Measurements from ENCODE around the gene FOXK1. TPM values are rescaled to one million over a fixed set of nuclear protein-coding genes. Genes with fewer than 3 reads are reported as not detected.

The FOXK1 gene
- total RNA-seq, 4 donors from 2014 or later, result 28.0 to 59.9 (median 34.2) TPM

- TF ChIP-seq POLR2A (IDR thresholded peaks at IDR 0.05) (no peak), EP300 (IDR thresholded peaks at IDR 0.05; ENCODE audit: low read depth) (no peak), POLR2AphosphoS5 (IDR thresholded peaks at IDR 0.05) (no peak)
- TF ChIP-seq, protein P1, sequence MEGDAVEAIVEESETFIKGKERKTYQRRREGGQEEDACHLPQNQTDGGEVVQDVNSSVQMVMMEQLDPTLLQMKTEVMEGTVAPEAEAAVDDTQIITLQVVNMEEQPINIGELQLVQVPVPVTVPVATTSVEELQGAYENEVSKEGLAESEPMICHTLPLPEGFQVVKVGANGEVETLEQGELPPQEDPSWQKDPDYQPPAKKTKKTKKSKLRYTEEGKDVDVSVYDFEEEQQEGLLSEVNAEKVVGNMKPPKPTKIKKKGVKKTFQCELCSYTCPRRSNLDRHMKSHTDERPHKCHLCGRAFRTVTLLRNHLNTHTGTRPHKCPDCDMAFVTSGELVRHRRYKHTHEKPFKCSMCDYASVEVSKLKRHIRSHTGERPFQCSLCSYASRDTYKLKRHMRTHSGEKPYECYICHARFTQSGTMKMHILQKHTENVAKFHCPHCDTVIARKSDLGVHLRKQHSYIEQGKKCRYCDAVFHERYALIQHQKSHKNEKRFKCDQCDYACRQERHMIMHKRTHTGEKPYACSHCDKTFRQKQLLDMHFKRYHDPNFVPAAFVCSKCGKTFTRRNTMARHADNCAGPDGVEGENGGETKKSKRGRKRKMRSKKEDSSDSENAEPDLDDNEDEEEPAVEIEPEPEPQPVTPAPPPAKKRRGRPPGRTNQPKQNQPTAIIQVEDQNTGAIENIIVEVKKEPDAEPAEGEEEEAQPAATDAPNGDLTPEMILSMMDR (IDR thresholded peaks at IDR 0.05), result no peak
- H3K27me3 ChIP-seq, result no peaks in the 10 kb centered on the region
- peak overlapping the region; percentile 6 to 99 (median 52) for H3K27ac ChIP-seq
- DNase-seq, result no peak
- in situ Hi-C loops (cut with MboI; ENCODE audit: low pct_ligation_motif_present in 1 of 4, low pct_unique_long_range_greater_than_20kb in 1 of 4, low sequenced_read_pairs in 3 of 4) (loop anchor here in 1 of 4 donors (10.0 kb wide), 1 partner anchor 65 kb away; the partner anchor contains the start of gene FOXK1), intact Hi-C loops (cut with DNase I; ENCODE audit: low total_unique reads) (loop anchor here (5.0 kb wide), 1 partner anchor 67 kb away; the partner anchor contains the start of gene FOXK1)
- H3K4me1 ChIP-seq, result peaks cover 18 to 46% (median 36%) of the 10 kb centered on the region in 4 donors
- H3K4me3 ChIP-seq, result no peak overlapping the region
- no peaks in the 10 kb centered on the region for H3K9me3 ChIP-seq
- H3K36me3 ChIP-seq, result peaks cover 0 to under 1% (median 0%) of the 10 kb centered on the region in 4 donors
- WGBS, 2 donors (ENCODE audit: low coverage in 1 of 2), result 94 to 100% methylated on average over 1 to 14 of the region's 14 CpGs
These were observed 67.3 kb downstream of the FOXK1 start for GRCh38 chr7:4749363-4749762.

- Histone ChIP-seq H3K27me3 (no peaks in the 10 kb centered on the region), H3K9me3 (no peaks in the 10 kb centered on the region), H3K4me1 (peaks cover 15 to 42% (median 31%) of the 10 kb centered on the region in 4 donors), H3K36me3 (peaks cover 0 to 5% (median 0%) of the 10 kb centered on the region in 4 donors), H3K4me3 (no peak overlapping the region), H3K27ac (peak overlapping the region; percentile 6 to 99 (median 52))
- no peak for TF ChIP-seq EP300 (IDR thresholded peaks at IDR 0.05; ENCODE audit: low read depth)
- TF ChIP-seq, protein P1 (IDR thresholded peaks at IDR 0.05), result no peak
- no peak for TF ChIP-seq POLR2AphosphoS5 (IDR thresholded peaks at IDR 0.05)
- no peak for TF ChIP-seq POLR2A (IDR thresholded peaks at IDR 0.05)
- in situ Hi-C loops (cut with MboI; ENCODE audit: low pct_ligation_motif_present in 1 of 4, low pct_unique_long_range_greater_than_20kb in 1 of 4, low sequenced_read_pairs in 3 of 4), result loop anchor here in 3 of 4 donors (10.0 to 25.0 kb wide), 3 partner anchors 65 to 137 kb away; partner anchors contain the start of gene FOXK1 (in 1 of the 3)
- DNase-seq, result no peak
- intact Hi-C loops (cut with DNase I; ENCODE audit: low total_unique reads), result loop anchor here (5.0 kb wide), 2 partner anchors 67 to 107 kb away; partner anchors contain the start of gene FOXK1
- 93% methylated on average over 15 of the region's 15 CpGs; no CpG with 5 or more reads in 1 of the 2 donors for WGBS, 2 donors (ENCODE audit: low coverage in 1 of 2)
These were observed 67.7 kb downstream of the FOXK1 start for GRCh38 chr7:4749798-4750197.

DNA sequence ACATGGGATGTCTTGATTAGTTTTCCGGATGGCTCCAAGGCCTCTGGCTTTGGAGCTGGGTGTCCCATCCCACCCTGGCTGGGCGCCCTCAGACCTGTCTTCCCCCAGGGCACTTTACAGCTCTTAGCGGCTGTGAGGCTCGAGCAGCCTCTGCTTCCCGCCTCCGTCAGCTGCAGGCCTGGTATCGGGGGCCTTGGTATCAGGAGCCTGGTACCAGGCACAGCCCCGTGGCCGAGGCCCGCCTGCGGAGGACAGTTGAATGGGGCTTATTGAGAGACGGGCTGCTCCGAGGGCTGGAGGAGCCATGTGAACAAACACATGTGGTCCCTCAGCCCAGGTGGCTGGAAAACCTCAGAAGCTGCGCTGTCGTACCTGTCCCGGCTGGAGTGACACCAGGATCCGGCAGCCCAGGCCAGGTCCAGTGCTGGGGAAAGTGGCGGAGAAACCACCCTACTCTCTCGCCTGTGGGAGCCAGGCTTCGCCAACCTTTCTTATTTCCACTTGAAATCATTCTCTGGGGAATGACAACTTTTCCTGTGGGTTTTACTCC, 69.4 kb downstream of the FOXK1 start:
- H3K27ac ChIP-seq, result peak overlapping the region in 1 of 4 donors; percentile 3
- H3K4me3 ChIP-seq, result no peak overlapping the region
- H3K9me3 ChIP-seq, result no peaks in the 10 kb centered on the region
- no peak for DNase-seq
- TF ChIP-seq EP300 (IDR thresholded peaks at IDR 0.05; ENCODE audit: low read depth), result no peak
- TF ChIP-seq POLR2AphosphoS5 (IDR thresholded peaks at IDR 0.05), result no peak
- TF ChIP-seq, protein P1 (IDR thresholded peaks at IDR 0.05), result no peak
- no peak for TF ChIP-seq POLR2A (IDR thresholded peaks at IDR 0.05)
- 92% methylated on average over 20 of the region's 20 CpGs; no CpG with 5 or more reads in 1 of the 2 donors for WGBS, 2 donors (ENCODE audit: low coverage in 1 of 2)
- no peaks in the 10 kb centered on the region for H3K27me3 ChIP-seq
- peaks cover 12 to 25% (median 17%) of the 10 kb centered on the region in 4 donors for H3K4me1 ChIP-seq
- peaks cover 0 to 21% (median 6%) of the 10 kb centered on the region in 4 donors for H3K36me3 ChIP-seq
- in situ Hi-C loops (cut with MboI; ENCODE audit: low pct_ligation_motif_present in 1 of 4, low pct_unique_long_range_greater_than_20kb in 1 of 4, low sequenced_read_pairs in 3 of 4) (loop anchor here in 3 of 4 donors (10.0 to 25.0 kb wide), 2 partner anchors 107 to 139 kb away; no protein-coding TSS in a partner anchor), intact Hi-C loops (cut with DNase I; ENCODE audit: low total_unique reads) (loop anchor here (5.0 kb wide), 1 partner anchor 109 kb away; no protein-coding TSS in a partner anchor)

Data from transverse colon (tissue), 4 donors.